Epithelial cell of proximal tubule (primary cell): ENCODE measurements around the gene PAPOLB. TPM values are rescaled to one million over a fixed set of nuclear protein-coding genes. Genes with fewer than 3 reads are reported as not detected.

Experiments used
- DNase-seq: peaks from one replicate; pipeline ENCODE4 v3.0.0-alpha.2; 2011; ENCODE audit warnings: low read depth
- H3K4me3 ChIP-seq: 2 replicates; pipeline ENCODE4 v1.5.1; 2011; ENCODE audit warnings: low read depth, mild to moderate bottlenecking, low read length
- CTCF ChIP-seq: conservative IDR thresholded peaks from 2 replicates; pipeline ENCODE4 v1.5.1; 2012; ENCODE audit warnings: low read depth, mild to moderate bottlenecking, low read length
- total RNA-seq: library from RNA; depleted of rRNA; stranded (reverse); fragments of >200 nt; gene quantifications from 2 replicates; pipeline ENCODE4 v1.2.3, GENCODE V29; 2015

PAPOLB gene
- total RNA-seq, 1 donor from 2014 or later, result not detected

- DNase-seq, result no peak
- TF ChIP-seq CTCF, result peak; percentile 62
- peak within 1 kb of the TSS; percentile 26 for H3K4me3 ChIP-seq
These were observed 21.7 kb upstream of the PAPOLB start, which contains the start of gene RADIL for GRCh38 chr7:4883372-4884144. Gene RADIL (minus strand): TSS chr7:4883716. CDS start chr7:4878139, 5,577 bp downstream.

- DNase-seq, result no peak
- no peak for TF ChIP-seq CTCF
- peak overlapping the region; percentile 26 for H3K4me3 ChIP-seq
These were observed 21.2 kb upstream of the PAPOLB start for GRCh38 chr7:4883033-4883371.

GRCh38 chr7:4882169-4883032 lies 20.6 kb upstream of the PAPOLB start:
- no peak for DNase-seq
- H3K4me3 ChIP-seq, result no peak overlapping the region
- no peak for TF ChIP-seq CTCF

GRCh38 chr7:4880218-4880617 lies 18.4 kb upstream of the PAPOLB start:
- TF ChIP-seq CTCF, result no peak
- H3K4me3 ChIP-seq, result no peak overlapping the region
- DNase-seq, result no peak

- H3K4me3 ChIP-seq, result no peak overlapping the region
- no peak for TF ChIP-seq CTCF
- DNase-seq, result no peak
These were observed 17.7 kb upstream of the PAPOLB start for GRCh38 chr7:4879396-4880081.

- no peak for TF ChIP-seq CTCF
- no peak overlapping the region for H3K4me3 ChIP-seq
- DNase-seq, result no peak
These were observed 16.8 kb upstream of the PAPOLB start for GRCh38 chr7:4878336-4879335.
